Measurements from ENCODE around the gene SCYGR7.
"Not testable (repeated sequence)": the region's sequence is repeated elsewhere in the genome, so short reads cannot be mapped to it uniquely, and the experiment has no call there.

SCYGR7 gene, protein sequence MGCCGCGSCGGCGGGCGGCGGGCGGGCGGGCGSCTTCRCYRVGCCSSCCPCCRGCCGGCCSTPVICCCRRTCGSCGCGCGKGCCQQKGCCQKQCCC

DNA sequence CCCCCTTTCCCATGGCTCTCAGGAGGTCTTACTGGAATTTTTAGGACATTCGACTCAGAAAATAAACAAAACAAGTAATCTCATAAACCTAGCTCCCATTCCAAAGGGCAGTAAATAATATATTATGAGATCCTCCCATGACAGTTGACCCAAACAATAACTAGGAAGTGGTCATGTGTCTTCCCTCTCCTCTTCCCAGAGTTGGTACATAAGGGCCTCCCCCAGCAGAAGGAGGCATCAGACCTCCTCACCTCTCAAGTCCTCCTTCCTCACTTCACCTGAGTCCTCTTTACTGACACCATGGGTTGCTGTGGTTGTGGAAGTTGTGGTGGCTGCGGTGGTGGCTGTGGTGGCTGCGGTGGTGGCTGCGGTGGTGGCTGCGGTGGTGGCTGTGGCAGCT, at the start of gene SCYGR7:
Gene SCYGR7 (plus strand): TSS at position 301 of the 400 bp plus-strand sequence. CDS start 0 bp downstream, at position 301.
- no peak for DNase-seq

DNA sequence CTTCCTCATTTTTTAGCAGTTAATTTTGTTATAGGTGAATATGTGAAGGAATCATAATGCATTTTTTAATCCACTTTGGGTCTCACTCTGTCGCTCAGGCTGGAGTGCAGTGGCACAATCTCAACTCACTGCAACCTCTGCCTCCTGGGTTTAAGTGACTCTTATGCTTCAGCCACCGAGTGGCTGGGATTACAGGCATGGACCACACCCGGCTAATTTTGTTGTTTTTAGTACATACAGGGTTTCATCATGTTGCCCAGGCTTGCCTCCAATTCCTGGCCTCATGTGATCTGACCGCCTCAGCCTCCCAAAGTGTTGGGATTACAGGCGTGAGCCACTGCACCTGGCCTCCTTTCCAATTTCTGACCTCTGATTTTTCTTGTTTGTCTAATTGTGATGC, 43.9 kb upstream of the SCYGR7 start:
- DNase-seq = no peak

DNA sequence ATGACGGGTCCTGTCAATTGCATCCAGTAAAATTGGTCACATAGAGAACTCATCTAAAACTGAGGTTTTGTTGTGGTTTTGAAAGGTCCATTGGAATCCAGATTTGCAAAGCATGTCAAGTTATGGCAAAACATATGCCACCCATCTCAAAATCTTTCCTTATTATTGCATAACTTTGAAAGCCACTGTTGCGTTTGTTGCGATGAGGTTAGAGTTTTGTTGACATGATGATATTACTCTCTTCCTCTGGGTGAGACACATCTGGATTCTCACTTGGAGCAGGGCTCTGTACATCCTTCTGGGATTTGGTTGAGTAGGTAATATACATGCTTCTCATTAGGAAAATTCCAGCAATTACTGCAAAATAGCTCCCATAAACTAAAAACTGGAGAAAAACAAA, 40.9 kb upstream of the SCYGR7 start:
- no peak for DNase-seq

DNA sequence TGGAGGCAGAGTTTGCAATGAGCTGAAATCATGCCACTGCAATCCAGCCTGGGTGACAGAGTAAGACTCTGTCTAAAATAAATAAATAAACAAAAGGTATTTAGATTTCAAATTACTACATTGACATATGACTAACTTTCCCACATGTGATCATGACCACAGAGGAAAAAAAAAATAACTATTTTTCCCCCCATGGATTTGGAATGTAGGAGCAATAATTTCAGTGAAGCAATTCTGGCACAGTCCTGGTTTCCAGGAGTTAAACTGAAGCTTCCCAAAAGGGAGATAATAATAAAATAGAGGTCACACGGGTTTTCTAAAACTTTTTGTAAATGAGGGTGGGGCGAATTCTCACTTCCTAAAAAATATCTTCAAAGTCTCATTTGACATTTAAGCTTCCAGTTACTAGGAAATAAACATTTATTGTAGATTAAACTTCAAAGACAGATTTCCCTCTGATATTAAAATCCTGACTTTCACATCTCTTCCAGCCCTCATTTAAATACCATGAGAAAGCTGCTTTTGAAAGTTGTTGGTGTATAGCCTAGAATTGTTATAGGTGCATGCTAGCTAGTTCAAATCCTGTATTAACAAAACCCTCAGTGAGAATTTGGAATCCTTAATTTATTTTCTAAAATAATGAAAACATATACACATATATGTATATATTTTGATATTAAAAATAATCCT, 31.0 kb upstream of the SCYGR7 start:
- DNase-seq = no peak

DNA sequence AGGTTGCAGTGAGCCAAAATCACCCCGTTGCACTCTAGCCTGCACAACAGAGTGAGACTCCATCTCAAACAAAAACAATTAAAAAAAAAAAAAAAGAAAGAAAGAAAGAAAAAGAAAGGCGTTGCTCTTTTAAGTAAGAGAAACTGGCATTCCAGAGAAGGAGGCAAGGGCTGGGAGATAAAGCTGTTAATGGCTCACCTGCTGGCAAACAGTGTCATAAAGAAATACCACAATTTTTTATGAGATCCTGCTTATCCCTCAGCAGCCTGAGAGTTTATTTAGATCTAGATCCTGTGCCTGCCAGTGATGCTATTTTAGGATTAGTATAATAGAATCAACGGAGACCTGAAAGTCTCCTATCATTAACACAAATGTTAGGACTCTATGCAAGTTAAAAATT, 26.6 kb upstream of the SCYGR7 start:
- no peak for DNase-seq

DNA sequence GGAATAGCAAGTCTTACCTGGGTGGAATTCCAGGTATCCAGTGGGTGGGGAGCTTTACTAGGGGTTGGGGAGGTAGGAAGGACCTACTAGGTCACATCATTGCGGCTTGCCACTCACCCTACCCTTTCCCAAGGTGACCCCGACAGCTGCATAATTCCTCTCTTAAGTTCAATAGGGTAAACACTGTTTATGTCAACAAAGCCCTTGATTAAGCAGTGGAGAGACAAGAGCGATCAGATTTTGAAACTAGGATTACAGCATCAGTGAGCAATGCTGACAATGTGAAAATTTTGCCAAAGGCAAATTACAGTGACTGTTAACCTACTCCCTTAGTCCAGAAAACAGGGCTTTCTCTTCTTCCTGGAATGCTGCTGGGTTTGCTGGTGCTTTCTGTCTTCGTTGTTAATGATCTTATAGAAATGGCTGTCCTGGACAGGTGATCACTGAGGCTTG, 24.8 kb upstream of the SCYGR7 start:
- no peak for DNase-seq

DNA sequence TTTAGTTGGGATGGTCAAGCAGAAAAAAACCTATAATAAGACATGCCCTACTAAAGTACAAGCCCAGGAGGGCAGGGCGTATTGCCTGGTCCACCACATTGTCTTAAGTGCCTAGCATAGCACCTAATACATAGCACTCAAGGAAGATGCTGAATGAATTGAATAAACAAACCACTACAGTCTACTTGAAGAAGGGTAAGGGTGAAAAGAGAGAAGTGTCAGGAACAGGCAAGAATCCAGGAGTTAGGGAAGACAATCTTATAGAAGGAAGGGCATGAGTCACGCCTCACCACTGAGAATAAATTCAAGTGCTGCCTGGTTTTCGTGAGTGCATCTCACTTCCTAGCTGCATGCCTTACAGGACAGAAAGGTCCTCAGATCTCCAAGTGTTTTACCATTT, 24.2 kb upstream of the SCYGR7 start:
- DNase-seq = no peak

DNA sequence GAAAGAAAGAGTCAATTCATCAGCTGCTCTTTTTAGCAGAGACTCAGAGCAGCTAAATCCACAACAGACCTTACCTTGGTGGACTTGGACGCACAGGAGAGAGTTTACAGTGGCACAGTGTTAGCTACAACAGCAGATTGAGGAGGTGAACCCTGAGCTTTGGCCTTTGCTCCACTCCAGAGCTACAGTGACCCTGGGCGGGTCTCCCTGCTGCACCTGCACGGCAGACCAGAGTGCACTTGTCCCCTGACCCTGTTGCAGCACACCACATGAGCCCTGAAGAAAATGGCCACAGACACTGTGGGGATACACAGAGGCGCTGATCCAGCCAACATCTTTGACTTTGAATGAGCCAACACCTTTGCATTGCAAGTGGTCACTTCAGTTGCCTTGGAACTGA, 21.3 kb upstream of the SCYGR7 start:
- no peak for DNase-seq

DNA sequence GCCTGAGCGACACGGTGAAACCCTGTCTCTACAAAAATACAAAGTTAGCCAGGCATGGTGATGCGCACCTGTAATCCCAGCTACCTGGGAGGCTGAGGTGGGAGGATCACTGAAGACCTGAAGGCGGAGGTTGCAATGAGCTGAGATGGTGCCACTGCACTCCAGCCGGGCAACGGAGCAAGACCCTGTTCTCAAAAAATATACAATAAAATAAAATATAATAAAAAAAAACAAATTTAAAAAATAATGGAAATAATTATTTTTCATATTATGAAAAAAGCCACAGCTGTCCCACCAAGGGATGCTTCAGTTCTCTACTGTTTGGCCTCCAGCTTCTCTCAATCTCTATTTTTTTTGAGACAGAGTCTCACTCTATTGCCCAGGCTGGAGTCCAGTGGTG, 20.7 kb upstream of the SCYGR7 start:
- DNase-seq = no peak

DNA sequence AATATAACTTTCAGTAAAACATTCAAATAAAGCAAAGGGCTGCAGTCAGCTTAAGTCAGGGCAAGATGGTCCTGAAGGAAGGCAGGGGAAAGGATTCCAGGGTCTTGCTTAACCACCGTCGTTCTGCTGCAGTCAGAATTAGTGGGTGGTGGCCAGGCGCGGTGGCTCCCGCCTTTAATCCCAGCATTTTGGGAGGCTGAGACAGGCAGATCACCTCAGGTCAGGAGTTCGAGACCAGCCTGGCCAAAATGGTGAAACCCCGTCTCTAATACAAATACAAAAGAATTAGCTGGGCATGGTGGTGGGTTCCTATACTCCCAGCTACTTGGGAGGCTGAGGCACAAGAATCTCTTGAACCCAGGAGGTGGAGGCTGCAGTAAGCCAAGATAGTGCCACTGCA, 17.1 kb upstream of the SCYGR7 start:
- no peak for DNase-seq

DNA sequence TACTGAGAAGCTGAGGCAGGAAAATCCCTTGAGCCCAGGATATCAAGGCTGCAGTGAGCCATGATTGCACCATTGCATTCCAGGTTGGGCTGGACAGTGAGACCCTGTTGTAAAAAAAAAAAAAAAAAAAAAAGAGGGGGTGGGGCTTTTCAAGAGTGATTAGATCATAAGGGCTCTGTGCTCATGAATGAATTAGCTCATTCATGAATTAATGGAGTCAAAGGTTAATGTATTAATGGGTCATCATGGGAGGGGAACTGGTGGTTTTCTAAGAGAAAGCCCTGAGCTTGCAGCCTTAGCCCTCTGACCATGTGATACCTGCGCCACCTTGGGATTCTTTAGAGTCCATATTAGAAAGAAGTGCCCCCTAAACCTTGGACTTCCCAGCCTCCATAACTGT, 14.8 kb upstream of the SCYGR7 start:
- no peak for DNase-seq

DNA sequence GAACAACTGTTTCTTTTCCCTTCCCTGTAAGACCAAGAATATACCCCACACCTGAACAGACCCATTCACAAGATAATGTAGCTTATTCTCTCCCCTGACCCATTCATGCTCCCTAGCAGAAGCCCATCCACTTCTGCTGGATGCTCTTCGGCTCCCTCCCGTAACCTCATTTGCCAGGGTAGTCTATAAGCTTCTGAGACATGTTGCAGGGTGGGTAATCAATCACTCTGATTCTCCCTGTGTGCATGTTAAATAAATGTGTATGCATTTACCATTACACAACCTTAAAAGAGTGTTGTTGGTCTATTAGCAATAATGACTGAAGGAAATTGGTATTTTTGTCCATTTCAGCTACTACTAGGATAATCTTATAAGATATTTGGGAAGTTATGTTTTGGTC, 11.6 kb upstream of the SCYGR7 start:
- DNase-seq = no peak

DNA sequence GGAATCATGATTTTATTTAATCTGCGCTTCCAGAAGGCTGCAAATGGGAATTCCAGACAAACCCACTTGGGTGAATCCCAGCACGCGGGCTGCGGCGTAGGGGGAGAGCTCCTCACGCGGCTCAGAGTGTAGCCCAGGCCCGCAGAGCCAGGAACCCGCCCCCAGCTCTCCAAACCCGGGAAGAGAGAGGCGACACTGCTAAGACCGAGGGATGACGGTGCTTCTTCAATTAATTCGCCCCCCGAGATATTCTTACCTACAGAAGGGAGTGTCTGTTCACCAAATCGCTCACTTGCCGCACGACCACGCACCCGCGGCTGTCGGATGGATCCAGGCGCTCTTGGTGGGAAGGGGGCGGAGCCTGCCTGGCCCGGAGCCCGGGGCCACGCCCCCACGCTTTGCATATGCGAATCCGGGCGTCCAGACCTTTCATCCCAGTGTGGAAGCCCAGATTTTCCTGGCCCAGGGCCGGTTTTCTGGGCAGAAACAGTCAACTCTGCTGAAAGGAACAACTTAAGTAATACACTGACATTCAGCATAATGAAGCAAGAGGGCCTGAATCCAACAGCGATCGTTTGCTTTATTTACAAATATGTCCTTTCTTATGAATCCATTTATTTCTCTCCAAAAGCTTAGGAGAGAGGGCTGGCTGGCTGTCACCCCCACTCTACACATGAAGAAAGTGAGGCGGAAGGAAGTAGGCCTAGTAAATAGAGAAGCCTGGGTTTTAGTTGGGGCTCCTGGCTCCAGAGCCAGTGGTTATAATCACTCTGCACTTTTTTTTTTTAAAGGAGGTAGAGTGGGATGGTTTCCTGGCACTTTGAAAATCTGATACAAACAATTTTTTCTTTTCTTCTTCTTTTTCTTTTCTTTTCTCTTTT, 10.2 kb upstream of the SCYGR7 start, which contains the start of gene SLC19A3:
Gene SLC19A3 (minus strand): TSS at position 342 of the 881 bp plus-strand sequence. CDS start 15,710 bp downstream, outside the sequence.
- DNase-seq = no peak

DNA sequence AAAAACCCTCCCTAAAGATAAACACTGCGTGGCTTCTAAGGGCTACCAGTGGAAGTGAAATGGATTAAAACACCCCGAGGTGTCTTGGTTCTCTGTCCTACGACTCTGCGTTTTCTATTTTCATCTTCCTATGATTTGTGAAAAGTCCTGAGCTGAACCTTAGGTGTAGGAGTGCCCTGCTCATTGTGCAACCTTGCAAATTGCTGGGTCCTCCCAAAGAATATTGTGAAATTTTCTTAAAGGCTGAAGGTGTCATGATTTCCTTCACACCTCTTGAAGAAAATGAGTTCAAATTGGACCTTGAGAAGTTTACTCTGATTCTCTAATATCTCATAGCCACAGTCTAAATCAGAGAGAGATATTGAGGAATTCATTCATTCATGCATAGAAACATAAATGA, 8.5 kb upstream of the SCYGR7 start:
- no peak for DNase-seq

DNA sequence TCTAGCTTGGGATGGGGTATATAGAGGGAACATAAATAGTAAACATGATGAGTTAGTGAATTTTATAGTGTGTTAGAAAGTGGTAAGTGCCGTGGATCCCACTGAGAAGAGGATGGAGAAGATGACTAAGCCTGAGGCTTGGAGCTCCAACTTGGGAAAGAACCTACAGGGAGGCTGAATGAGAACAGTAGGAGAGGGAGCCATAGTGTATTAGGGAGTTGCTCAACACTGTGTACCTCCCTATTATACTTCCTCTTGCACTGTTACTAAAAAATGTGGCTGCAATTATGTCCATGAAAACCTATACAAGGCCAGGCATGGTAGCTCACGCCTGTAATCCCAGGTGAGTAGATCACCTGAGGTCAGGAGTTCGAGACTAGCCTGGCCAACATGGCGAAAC, 7.5 kb upstream of the SCYGR7 start:
- DNase-seq = no peak

DNA sequence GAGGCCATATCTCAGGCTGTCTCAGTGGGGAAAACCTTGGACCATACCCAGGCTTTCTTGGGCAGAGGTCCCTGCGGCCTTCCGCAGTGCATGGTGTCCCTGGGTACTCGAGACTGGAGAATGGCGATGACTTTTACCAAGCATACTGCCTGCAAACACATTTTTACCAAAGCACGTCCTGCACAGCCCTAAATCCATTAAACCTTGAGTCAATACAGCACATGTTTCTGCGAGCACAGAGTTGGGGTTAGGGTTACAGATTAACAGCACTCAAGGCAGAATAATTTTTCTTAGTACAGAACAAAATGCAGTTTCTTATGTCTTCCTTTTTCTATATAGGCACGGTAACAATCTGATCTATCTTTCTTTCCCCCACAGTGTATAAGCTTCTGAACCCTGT, 5.3 kb upstream of the SCYGR7 start:
- DNase-seq = not testable (repeated sequence)

DNA sequence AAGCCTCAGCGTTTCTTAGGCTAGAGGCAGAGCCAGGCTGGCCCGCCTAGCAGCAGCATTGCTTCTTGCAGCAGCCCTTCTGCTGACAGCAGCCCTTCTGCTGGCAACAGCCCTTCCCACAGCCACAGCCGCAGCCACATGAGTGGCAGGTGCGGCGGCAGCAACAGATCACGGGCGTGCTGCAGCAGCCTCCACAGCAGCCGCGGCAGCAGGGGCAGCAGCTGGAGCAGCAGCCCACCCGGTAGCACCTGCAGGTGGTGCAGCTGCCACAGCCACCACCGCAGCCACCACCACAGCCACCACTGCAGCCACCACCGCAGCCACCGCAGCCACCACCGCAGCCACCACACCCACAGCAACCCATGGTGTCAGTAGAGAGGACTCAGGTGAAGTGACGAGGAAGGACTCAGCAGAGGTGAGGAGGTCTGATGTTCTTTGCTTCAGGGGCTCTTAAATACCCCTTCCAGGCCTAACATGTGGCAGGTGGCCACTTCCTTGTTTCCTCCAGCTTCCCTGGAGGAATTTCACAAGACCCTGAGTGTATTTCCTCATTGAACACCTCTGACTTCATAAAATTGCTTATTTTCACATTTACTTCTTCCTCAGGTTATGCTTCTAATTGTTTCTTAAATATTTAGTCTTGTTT, 3.6 kb upstream of the SCYGR7 start, which contains the start of gene SCYGR6:
Gene SCYGR6 (minus strand): TSS at position 364 of the 646 bp plus-strand sequence. CDS start 0 bp downstream, at position 364.
- no peak for DNase-seq

DNA sequence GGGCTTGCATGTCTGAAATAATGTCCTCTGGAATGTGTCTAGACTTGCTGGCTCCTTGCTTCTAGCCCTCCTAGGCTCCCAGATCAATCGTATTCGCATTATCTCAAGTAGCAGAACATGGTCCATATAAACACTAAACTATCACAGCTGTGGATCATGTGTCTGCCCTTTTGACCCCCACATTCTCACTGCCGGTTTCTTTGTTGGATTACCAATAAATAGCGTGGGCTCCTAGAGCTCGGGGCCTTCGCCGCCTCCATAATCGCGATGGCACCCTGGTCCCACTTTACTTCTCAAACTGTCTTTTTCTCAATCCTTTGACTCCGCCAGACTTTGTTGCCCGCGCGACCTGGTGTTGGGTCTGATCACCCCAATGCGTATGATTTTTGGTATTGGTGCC, 11.2 kb downstream of the SCYGR7 start:
- DNase-seq = no peak

DNA sequence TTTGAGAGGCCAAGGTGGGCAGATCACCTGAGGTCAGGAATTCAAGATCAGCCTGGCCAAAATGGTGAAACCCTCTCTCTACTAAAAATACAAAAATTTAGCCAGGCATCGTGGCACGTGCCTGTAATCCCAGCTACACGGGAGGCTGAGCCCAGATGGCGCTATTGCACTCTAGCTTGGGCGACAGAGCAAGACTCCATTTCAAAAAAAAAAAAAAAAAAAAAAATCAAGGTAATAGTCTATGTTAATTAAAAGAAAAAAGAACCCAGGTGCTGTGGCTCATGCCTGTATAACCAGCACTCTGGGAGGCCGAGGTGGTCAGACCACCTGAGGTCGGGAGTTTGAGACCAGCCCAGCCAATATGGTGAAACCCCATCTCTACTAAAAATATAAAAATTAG, 12.6 kb downstream of the SCYGR7 start:
- not testable (repeated sequence) for DNase-seq

DNA sequence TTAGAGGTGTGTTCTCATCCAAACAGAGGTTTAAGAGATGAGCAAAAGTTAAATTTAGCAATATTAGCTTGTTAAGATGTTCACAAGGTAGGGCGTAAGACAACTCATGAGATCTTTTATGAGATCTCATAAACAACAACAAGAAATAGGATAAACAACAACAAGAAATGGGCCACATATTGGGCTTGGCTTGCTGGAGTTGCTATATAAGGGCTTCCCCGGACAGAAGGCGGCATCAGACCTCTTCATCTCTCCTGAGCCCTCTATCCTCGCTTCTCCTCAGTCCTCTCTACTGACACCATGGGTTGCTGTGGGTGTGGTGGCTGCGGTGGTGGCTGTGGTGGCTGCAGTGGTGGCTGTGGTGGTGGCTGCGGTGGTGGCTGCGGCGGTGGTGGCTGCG, 17.5 kb downstream of the SCYGR7 start, which contains the start of gene SCYGR8:
Gene SCYGR8 (plus strand): TSS at position 301 of the 400 bp plus-strand sequence. CDS start 0 bp downstream, at position 301.
- DNase-seq = no peak

DNA sequence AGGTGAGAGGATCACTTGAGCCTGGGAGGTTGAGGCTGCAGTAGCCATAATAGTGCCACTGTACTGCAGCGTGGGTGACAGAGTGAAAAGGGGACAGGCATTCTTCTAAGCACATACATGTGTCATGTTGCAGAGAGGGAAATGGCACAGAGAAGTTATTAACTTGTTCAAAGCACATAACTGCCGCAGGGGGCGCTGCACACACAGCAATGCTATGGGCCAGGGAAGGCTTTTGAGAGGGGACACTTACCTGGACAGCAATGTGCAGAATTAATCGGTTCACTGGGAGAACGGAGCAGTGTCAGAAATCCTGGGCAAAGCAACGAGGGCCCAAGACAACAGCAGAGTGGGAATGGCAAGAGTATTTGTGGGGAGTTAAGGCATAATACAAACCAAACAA, 19.9 kb downstream of the SCYGR7 start:
- no peak for DNase-seq

DNA sequence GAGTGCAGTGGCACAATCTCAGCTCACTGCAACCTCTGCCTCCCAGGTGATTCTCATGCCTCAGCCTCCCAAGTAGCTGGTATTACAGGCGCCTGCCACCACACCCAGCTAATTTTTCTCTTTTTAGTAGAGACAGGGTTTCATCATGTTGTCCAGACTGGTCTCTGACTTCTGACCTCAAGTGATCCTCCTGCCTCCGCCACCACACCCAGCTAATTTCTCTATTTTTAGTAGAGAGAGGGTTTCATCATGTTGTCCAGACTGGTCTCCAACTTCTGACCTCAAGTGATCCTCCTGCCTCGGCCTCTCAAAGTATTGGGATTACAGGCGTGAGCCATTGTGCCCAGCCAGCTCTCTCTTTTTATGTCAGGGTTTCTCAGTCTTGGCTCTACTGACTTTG, 28.1 kb downstream of the SCYGR7 start:
- DNase-seq = not testable (repeated sequence)
